ENCODE data around the gene PCDH9. TPM values are rescaled to one million over a fixed set of nuclear protein-coding genes. Genes with fewer than 3 reads are reported as not detected.

PCDH9 gene
- total and polyA plus RNA-seq, 2 of the 4 experiments (the other 2 are of a cell fraction), result 2.2 to 10.2 TPM

GRCh38 chr13:66565279-66565678, 664.9 kb downstream of the PCDH9 start:
- H3K27ac ChIP-seq (ENCODE audit: insufficient read depth, low read length), result no peak overlapping the region
- dilution Hi-C loops (cut with HindIII; ENCODE audit: low sequenced_read_pairs, unreplicated experiment), result no loop called here

More at GRCh38 chr13:66565279-66565678, 664.9 kb downstream of the PCDH9 start:
- no peak overlapping the region for H3K4ac ChIP-seq (ENCODE audit: low read depth, low read length)
- H3K27me3 ChIP-seq (ENCODE audit: control insufficient read depth, insufficient read depth, low read length), result no peaks in the 10 kb centered on the region
- H3K23ac ChIP-seq (ENCODE audit: low read depth, low read length), result no peak overlapping the region
- no peak overlapping the region for H3K4me3 ChIP-seq (ENCODE audit: insufficient read depth, low read depth, low read length)
- no peak overlapping the region for H2AK5ac ChIP-seq (ENCODE audit: low read depth, low read length)
- no peak overlapping the region for H2BK120ac ChIP-seq (ENCODE audit: low read depth, low read length)
- TF ChIP-seq MAFK (IDR thresholded peaks at IDR 0.05; ENCODE audit: low read depth, low read length) (no peak), RAD21 (IDR thresholded peaks at IDR 0.05; ENCODE audit: low read length) (no peak), MAZ (IDR thresholded peaks at IDR 0.05; ENCODE audit: borderline replicate concordance, low read depth, low read length) (no peak)
- in situ Hi-C loops (cut with MboI; ENCODE audit: low sequenced_read_pairs), result no loop called here
- no peak overlapping the region for H2BK20ac ChIP-seq (ENCODE audit: low read depth, low read length)
- no peak overlapping the region for H4K5ac ChIP-seq (ENCODE audit: low read depth, low read length)
- ATAC-seq (ENCODE audit: low read depth) (no peak), DNase-seq (no peak)
- H3K4me2 ChIP-seq (ENCODE audit: low read depth, low read length), result no peak overlapping the region
- H3K18ac ChIP-seq (ENCODE audit: low read depth, low read length), result no peak overlapping the region
- CTCF ChIA-PET, result no interaction called here
- H3K4me1 ChIP-seq (ENCODE audit: control insufficient read depth, insufficient read depth, low read length), result peaks cover 3% of the 10 kb centered on the region
- H3K36me3 ChIP-seq (ENCODE audit: control insufficient read depth, insufficient read depth, low read length), result no peaks in the 10 kb centered on the region
- no peaks in the 10 kb centered on the region for H3K79me1 ChIP-seq (ENCODE audit: low read depth in 1 of 2, low read length in 2 of 2)
- intact Hi-C loops (cut with micrococcal nuclease), result no loop called here
- H3K9ac ChIP-seq (ENCODE audit: low read depth, low read length), result no peak overlapping the region
- H2AFZ ChIP-seq (replicated peaks; ENCODE audit: low read length, poor library complexity), result no peak overlapping the region
- H4K20me1 ChIP-seq (ENCODE audit: insufficient read depth, low read length), result no peaks in the 10 kb centered on the region
- no peak overlapping the region for H2BK15ac ChIP-seq (ENCODE audit: low read depth, low read length)
- H3K9me3 ChIP-seq (ENCODE audit: control insufficient read depth, insufficient read depth, low read length), result no peaks in the 10 kb centered on the region
- H3K56ac ChIP-seq (ENCODE audit: extremely low read depth, insufficient read depth, low read length), result no peak overlapping the region
- BruUV-seq (replicated peaks), result no TSS peak
- POLR2A ChIA-PET (ENCODE audit: unreplicated experiment), result no interaction called here
- no peaks in the 10 kb centered on the region for H3K9me1 ChIP-seq (ENCODE audit: insufficient read depth, low read length)
- H3K14ac ChIP-seq (replicated peaks; ENCODE audit: low read depth, low read length), result no peak overlapping the region
- H2AK9ac ChIP-seq (replicated peaks; ENCODE audit: low read depth, low read length, poor library complexity), result no peak overlapping the region
- H2BK5ac ChIP-seq (ENCODE audit: low read depth, low read length, poor library complexity, severe bottlenecking), result no peak overlapping the region
- no peak overlapping the region for H4K8ac ChIP-seq (ENCODE audit: low read depth in 2 of 2, low read length in 2 of 2)
- H4K91ac ChIP-seq (ENCODE audit: insufficient read depth, low read depth, low read length), result no peak overlapping the region

Data from IMR-90 (cell line).